C4-2B (cell line): ENCODE data around the gene LAD1.

Experiments
- ZFX ChIP-seq: fragments of 450-650 bp; IDR thresholded peaks from 2 replicates; pipeline ENCODE4 v1.6.1; 2017
- TF ChIP-seq, protein P1 (sequence below): fragments of 450-650 bp; conservative IDR thresholded peaks from 2 replicates; pipeline ENCODE4 v1.5.1; 2017; ENCODE audit warnings: mild to moderate bottlenecking

DNA sequence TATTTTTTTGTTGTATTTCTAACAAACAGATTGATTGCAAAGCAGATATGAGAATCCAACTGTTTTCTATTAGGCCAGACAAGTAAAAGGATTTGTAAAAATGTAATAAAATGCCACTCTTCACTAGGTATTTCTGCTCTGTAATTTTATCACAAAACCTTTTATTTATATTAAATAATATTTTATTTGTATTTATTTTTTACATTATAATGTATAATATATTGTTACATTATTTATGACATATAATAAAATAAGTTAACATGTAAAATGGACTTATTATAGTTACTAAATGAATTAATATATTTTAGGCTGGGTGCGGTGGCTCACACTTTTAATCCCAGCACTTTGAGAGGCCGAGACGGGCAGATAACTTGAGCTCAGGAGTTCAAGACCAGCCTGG lies 35.1 kb upstream of the LAD1 start:
- TF ChIP-seq, protein P1, sequence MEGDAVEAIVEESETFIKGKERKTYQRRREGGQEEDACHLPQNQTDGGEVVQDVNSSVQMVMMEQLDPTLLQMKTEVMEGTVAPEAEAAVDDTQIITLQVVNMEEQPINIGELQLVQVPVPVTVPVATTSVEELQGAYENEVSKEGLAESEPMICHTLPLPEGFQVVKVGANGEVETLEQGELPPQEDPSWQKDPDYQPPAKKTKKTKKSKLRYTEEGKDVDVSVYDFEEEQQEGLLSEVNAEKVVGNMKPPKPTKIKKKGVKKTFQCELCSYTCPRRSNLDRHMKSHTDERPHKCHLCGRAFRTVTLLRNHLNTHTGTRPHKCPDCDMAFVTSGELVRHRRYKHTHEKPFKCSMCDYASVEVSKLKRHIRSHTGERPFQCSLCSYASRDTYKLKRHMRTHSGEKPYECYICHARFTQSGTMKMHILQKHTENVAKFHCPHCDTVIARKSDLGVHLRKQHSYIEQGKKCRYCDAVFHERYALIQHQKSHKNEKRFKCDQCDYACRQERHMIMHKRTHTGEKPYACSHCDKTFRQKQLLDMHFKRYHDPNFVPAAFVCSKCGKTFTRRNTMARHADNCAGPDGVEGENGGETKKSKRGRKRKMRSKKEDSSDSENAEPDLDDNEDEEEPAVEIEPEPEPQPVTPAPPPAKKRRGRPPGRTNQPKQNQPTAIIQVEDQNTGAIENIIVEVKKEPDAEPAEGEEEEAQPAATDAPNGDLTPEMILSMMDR, result no peak
- TF ChIP-seq ZFX, result no peak
